Breast epithelium (tissue), 3 donors: ENCODE data around the gene MED8.

Experiments used
- CTCF ChIP-seq, 3 donors: fragments of 450-650 bp; IDR thresholded peaks; one replicate each; pipeline ENCODE4 v1.5.1; 2016 to 2017; ENCODE audit warnings: antibody characterized with exemption in 3 of 3, mild to moderate bottlenecking in 3 of 3, moderate library complexity in 3 of 3
- POLR2AphosphoS5 ChIP-seq, 3 donors: sonication (generic); formaldehyde crosslinking; IDR thresholded peaks; one replicate each; pipeline ENCODE4 v1.6.1; 2017; ENCODE audit warnings: antibody characterized with exemption in 3 of 3

GRCh38 chr1:43348343-43348808, 41.2 kb downstream of the MED8 start:
- no peak for TF ChIP-seq CTCF (IDR thresholded peaks at IDR 0.05)
- TF ChIP-seq POLR2AphosphoS5 (IDR thresholded peaks at IDR 0.05) = no peak
